ENCODE data around the gene MT3.

Gene MT3

GRCh38 chr16:56594292-56594619 lies 4.9 kb downstream of the MT3 start:
- peaks cover 33% of the 10 kb centered on the region for H3K27me3 ChIP-seq
- H3K9me3 ChIP-seq, result no peaks in the 10 kb centered on the region
- no peak overlapping the region for H3K27ac ChIP-seq
- TF ChIP-seq CTCF (IDR thresholded peaks at IDR 0.05), result no peak
- no peak overlapping the region for H3K4me3 ChIP-seq (ENCODE audit: low read depth in 1 of 2, low read length in 1 of 2)
- no peaks in the 10 kb centered on the region for H3K36me3 ChIP-seq
- peaks cover 0 to 4% of the 10 kb centered on the region in 2 experiments for H3K4me1 ChIP-seq (ENCODE audit: control insufficient read depth in 1 of 2, insufficient read depth in 1 of 2, low read depth in 1 of 2, low read length in 1 of 2)

DNA sequence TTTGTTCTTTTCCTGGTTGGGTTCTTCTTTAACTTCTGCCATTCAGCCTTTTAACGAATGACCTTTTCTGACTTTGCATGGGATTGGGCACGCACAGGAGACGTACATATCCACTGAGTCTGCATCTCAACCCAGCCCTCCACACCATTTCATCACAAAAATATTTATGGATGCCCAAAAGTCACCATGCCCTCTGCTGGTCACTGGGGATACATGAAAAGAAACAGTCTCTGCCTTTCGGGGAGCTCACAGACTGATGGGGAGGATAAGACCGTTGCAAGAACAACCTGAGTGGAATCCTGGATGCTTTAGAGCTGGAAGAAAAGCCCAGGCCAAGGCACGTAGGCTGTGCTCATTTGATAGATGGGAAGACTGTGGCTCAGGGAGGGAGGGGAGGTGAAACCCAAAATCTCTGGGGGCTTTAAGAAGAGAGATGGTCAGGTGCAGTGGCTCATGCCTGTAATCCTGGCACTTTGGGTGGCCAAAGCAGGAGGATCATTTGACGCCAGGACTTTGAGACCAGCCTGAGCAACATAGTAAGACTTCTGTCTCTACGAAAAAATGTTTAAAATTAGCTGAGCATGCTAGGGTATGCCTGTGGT lies 11.2 kb downstream of the MT3 start:
- Histone ChIP-seq H3K4me1 (ENCODE audit: control insufficient read depth in 1 of 2, insufficient read depth in 1 of 2, low read depth in 1 of 2, low read length in 1 of 2) (no peaks in the 10 kb centered on the region), H3K27ac (no peak overlapping the region), H3K4me3 (ENCODE audit: low read depth in 1 of 2, low read length in 1 of 2) (no peak overlapping the region), H3K36me3 (no peaks in the 10 kb centered on the region), H3K27me3 (peaks cover 49% of the 10 kb centered on the region), H3K9me3 (no peaks in the 10 kb centered on the region)
- TF ChIP-seq CTCF (IDR thresholded peaks at IDR 0.05), result no peak

GRCh38 chr16:56601325-56601724 lies 12.0 kb downstream of the MT3 start:
- H3K9me3 ChIP-seq, result no peaks in the 10 kb centered on the region
- no peak overlapping the region for H3K27ac ChIP-seq
- no peak overlapping the region for H3K4me3 ChIP-seq (ENCODE audit: low read depth in 1 of 2, low read length in 1 of 2)
- H3K27me3 ChIP-seq, result peaks cover 51% of the 10 kb centered on the region
- no peaks in the 10 kb centered on the region for H3K36me3 ChIP-seq
- no peaks in the 10 kb centered on the region for H3K4me1 ChIP-seq (ENCODE audit: control insufficient read depth in 1 of 2, insufficient read depth in 1 of 2, low read depth in 1 of 2, low read length in 1 of 2)
- TF ChIP-seq CTCF (IDR thresholded peaks at IDR 0.05), result no peak

GRCh38 chr16:56603589-56603988 lies 14.3 kb downstream of the MT3 start:
- peaks cover 37% of the 10 kb centered on the region for H3K27me3 ChIP-seq
- H3K27ac ChIP-seq, result no peak overlapping the region
- H3K9me3 ChIP-seq, result no peaks in the 10 kb centered on the region
- no peak overlapping the region for H3K4me3 ChIP-seq (ENCODE audit: low read depth in 1 of 2, low read length in 1 of 2)
- no peaks in the 10 kb centered on the region for H3K36me3 ChIP-seq
- TF ChIP-seq CTCF (IDR thresholded peaks at IDR 0.05), result no peak
- peaks cover 9% of the 10 kb centered on the region in 2 experiments for H3K4me1 ChIP-seq (ENCODE audit: control insufficient read depth in 1 of 2, insufficient read depth in 1 of 2, low read depth in 1 of 2, low read length in 1 of 2)

GRCh38 chr16:56604966-56605365 lies 15.6 kb downstream of the MT3 start:
- Histone ChIP-seq H3K36me3 (no peaks in the 10 kb centered on the region), H3K27me3 (peaks cover 37% of the 10 kb centered on the region), H3K4me1 (ENCODE audit: control insufficient read depth in 1 of 2, insufficient read depth in 1 of 2, low read depth in 1 of 2, low read length in 1 of 2) (peaks cover 23% of the 10 kb centered on the region in 2 experiments), H3K27ac (no peak overlapping the region), H3K9me3 (no peaks in the 10 kb centered on the region), H3K4me3 (ENCODE audit: low read depth in 1 of 2, low read length in 1 of 2) (no peak overlapping the region)
- TF ChIP-seq CTCF (IDR thresholded peaks at IDR 0.05), result no peak

DNA sequence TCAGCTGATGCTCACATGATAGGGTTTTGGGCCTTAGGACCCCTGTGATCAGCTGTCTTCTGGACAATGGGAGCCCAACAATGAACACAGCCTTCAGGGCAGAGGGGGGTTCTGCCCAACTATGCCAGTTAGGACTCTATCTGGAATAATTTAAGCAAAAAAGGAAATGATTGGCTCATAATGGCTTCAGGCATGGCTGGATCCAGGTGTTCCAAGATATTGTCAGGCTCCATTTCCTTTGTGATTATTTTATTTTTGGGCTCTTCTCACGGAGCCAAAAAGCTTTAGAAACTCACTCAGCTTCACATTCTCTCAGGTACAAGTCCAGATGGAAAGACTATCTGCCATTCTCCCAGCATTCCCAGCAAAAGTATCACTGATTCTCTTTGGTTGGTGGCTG lies 16.1 kb downstream of the MT3 start:
- H3K4me3 ChIP-seq (ENCODE audit: low read depth in 1 of 2, low read length in 1 of 2), result no peak overlapping the region
- H3K27me3 ChIP-seq, result peaks cover 32% of the 10 kb centered on the region
- H3K27ac ChIP-seq, result no peak overlapping the region
- no peaks in the 10 kb centered on the region for H3K9me3 ChIP-seq
- no peak for TF ChIP-seq CTCF (IDR thresholded peaks at IDR 0.05)
- H3K36me3 ChIP-seq, result no peaks in the 10 kb centered on the region
- peaks cover 26 to 27% of the 10 kb centered on the region in 2 experiments for H3K4me1 ChIP-seq (ENCODE audit: control insufficient read depth in 1 of 2, insufficient read depth in 1 of 2, low read depth in 1 of 2, low read length in 1 of 2)
